Mucosa of descending colon (tissue), 3 donors: Measurements from ENCODE around the gene RPS19. TPM values are rescaled to one million over a fixed set of nuclear protein-coding genes. Genes with fewer than 3 reads are reported as not detected.

Source experiments
- ATAC-seq: fragments of 200-7000 bp; cut with Tn5 transposase; one replicate; pipeline ENCODE4 v1.9.1; 2020; ENCODE audit warnings: mild to moderate bottlenecking, moderate library complexity
- DNase-seq, 3 donors: peaks; one replicate each; pipeline ENCODE4 v3.0.0-alpha.2; 2020
- H3K36me3 ChIP-seq: fragments of 200-600 bp; one replicate; pipeline ENCODE4 v1.8.0; 2021; ENCODE audit warnings: low read depth, mild to moderate bottlenecking
- H3K4me1 ChIP-seq: fragments of 200-600 bp; one replicate; pipeline ENCODE4 v1.8.0; 2021; ENCODE audit warnings: low read depth, mild to moderate bottlenecking
- H3K4me3 ChIP-seq: fragments of 200-600 bp; one replicate; pipeline ENCODE4 v1.8.0; 2021; ENCODE audit warnings: mild to moderate bottlenecking
- H3K9me3 ChIP-seq: fragments of 200-600 bp; one replicate; pipeline ENCODE4 v1.8.0; 2021; ENCODE audit warnings: mild to moderate bottlenecking
- CTCF ChIP-seq: fragments of 200-600 bp; IDR thresholded peaks from one replicate; pipeline ENCODE4 v1.8.0; 2022; ENCODE audit warnings: antibody characterized with exemption, mild to moderate bottlenecking
- intact Hi-C, 2 donors: fragments of 100-400 bp; cut with DNase I in 1 of 2; cut with micrococcal nuclease in 1 of 2; formaldehyde crosslinking; loops; one replicate each; pipeline versions ENCODE4 v1.11.0 to v1.11.1; 2022; cut with DNase I, micrococcal nuclease
- total RNA-seq, 3 donors: library from RNA; stranded (reverse); fragmentation: NEBNext Ultra II Directional in 2 of 3; extraction: Animal tissue kit (Norgen Biotek cat#: 25700) in 2 of 3; gene quantifications; one replicate each; pipeline versions ENCODE4 v1.2.1 to v1.2.4, GENCODE V29; 2021 to 2023
- donor health status: DM: no; HTN: no; CAD: no; lungs with moderate emphysema.
- donor health status: DM: no; HTN: no; CAD: no.
- donor health status: DM: no; HTN: yes; CAD: no.

The RPS19 gene
- total RNA-seq, 3 donors from 2014 or later = 1,251 to 1,696 (median 1,572) TPM

- H3K9me3 ChIP-seq = no peaks in the 10 kb centered on the region
- no peak for ATAC-seq
- peak overlapping the region; percentile 97 for H3K4me3 ChIP-seq
- peaks cover 3% of the 10 kb centered on the region for H3K36me3 ChIP-seq
- H3K4me1 ChIP-seq = peaks cover 26% of the 10 kb centered on the region
- no peak for TF ChIP-seq CTCF
- intact Hi-C loops = no loop called here
- DNase-seq = no peak
Measured at GRCh38 chr19:41860419-41861115, 512 bp downstream of the RPS19 start.

GRCh38 chr19:41861116-41861768 lies 1.2 kb downstream of the RPS19 start:
- H3K4me1 ChIP-seq = peaks cover 26% of the 10 kb centered on the region
- intact Hi-C loops = no loop called here
- H3K36me3 ChIP-seq = peaks cover 3% of the 10 kb centered on the region
- DNase-seq (no peak), ATAC-seq (no peak)
- TF ChIP-seq CTCF = no peak
- H3K4me3 ChIP-seq = no peak overlapping the region
- no peaks in the 10 kb centered on the region for H3K9me3 ChIP-seq

GRCh38 chr19:41861846-41862245 lies 1.8 kb downstream of the RPS19 start:
- peaks cover 3% of the 10 kb centered on the region for H3K36me3 ChIP-seq
- peaks cover 27% of the 10 kb centered on the region for H3K4me1 ChIP-seq
- intact Hi-C loops = no loop called here
- H3K4me3 ChIP-seq = no peak overlapping the region
- no peak for TF ChIP-seq CTCF
- DNase-seq = no peak
- no peaks in the 10 kb centered on the region for H3K9me3 ChIP-seq
- no peak for ATAC-seq

- intact Hi-C loops = no loop called here
- H3K4me1 ChIP-seq = peaks cover 33% of the 10 kb centered on the region
- no peak for TF ChIP-seq CTCF
- no peaks in the 10 kb centered on the region for H3K9me3 ChIP-seq
- DNase-seq (no peak), ATAC-seq (no peak)
- H3K36me3 ChIP-seq = peaks cover 3% of the 10 kb centered on the region
- no peak overlapping the region for H3K4me3 ChIP-seq
Measured at GRCh38 chr19:41862445-41862986, 2.5 kb downstream of the RPS19 start.

- Histone ChIP-seq H3K36me3 (peaks cover 3% of the 10 kb centered on the region), H3K4me3 (no peak overlapping the region), H3K4me1 (peaks cover 40% of the 10 kb centered on the region), H3K9me3 (no peaks in the 10 kb centered on the region)
- intact Hi-C loops = no loop called here
- ATAC-seq (no peak), DNase-seq (no peak)
- TF ChIP-seq CTCF = no peak
Measured at GRCh38 chr19:41863209-41863931, 3.3 kb downstream of the RPS19 start.
